Ectodermal cell (in vitro differentiated cells): Measurements from ENCODE around the gene PLA2G3.

Experiments used
- H3K27ac ChIP-seq: 2 replicates; pipeline ENCODE4 v1.7.0; 2013; ENCODE audit warnings: mild to moderate bottlenecking, low read depth, low read length; ENCODE audit not compliant: insufficient read depth, poor library complexity, severe bottlenecking
- H3K27me3 ChIP-seq: 2 replicates; pipeline ENCODE4 v1.7.0; 2013; ENCODE audit warnings: mild to moderate bottlenecking, low read length; ENCODE audit not compliant: insufficient read depth, control insufficient read depth, poor library complexity, severe bottlenecking
- H3K36me3 ChIP-seq: one replicate; pipeline ENCODE4 v1.7.0; 2013; ENCODE audit warnings: low read length; ENCODE audit not compliant: control insufficient read depth, insufficient read depth
- H3K4me1 ChIP-seq: one replicate; pipeline ENCODE4 v1.7.0; 2013; ENCODE audit warnings: low read length; ENCODE audit not compliant: control insufficient read depth, insufficient read depth
- H3K4me3 ChIP-seq: 2 replicates; pipeline ENCODE4 v1.7.0; 2013; ENCODE audit warnings: low read depth, low read length, control low read depth; ENCODE audit not compliant: insufficient read depth
- H3K9me3 ChIP-seq: 2 replicates; pipeline ENCODE4 v1.7.0; 2013; ENCODE audit warnings: mild to moderate bottlenecking, low read length, moderate library complexity; ENCODE audit not compliant: control insufficient read depth
- WGBS, 2 experiments: methylation state at CpG; one replicate each; pipeline ENCODE4 v1.1.7; 2013; ENCODE audit warnings: missing lambda C conversion rate in 2 of 2; 5-methylcytosine and 5-hydroxymethylcytosine counted together

PLA2G3 gene

GRCh38 chr22:31088233-31088986 is 51.9 kb downstream of the PLA2G3 start:
- Histone ChIP-seq H3K36me3 (no peaks in the 10 kb centered on the region), H3K9me3 (no peaks in the 10 kb centered on the region), H3K27me3 (no peaks in the 10 kb centered on the region), H3K4me1 (peaks cover 6% of the 10 kb centered on the region), H3K4me3 (no peak overlapping the region), H3K27ac (no peak overlapping the region)
- 95 to 96% methylated on average over 26 of the region's 26 CpGs for WGBS, 2 experiments

- H3K4me3 ChIP-seq, result no peak overlapping the region
- H3K27me3 ChIP-seq, result no peaks in the 10 kb centered on the region
- no peaks in the 10 kb centered on the region for H3K9me3 ChIP-seq
- H3K4me1 ChIP-seq, result peaks cover 6% of the 10 kb centered on the region
- H3K27ac ChIP-seq, result no peak overlapping the region
- WGBS, 2 experiments, result 95 to 96% methylated on average over 21 of the region's 21 CpGs
- H3K36me3 ChIP-seq, result no peaks in the 10 kb centered on the region
Observed at GRCh38 chr22:31087744-31088215, 52.5 kb downstream of the PLA2G3 start.

- whole genome bisulfite sequencing, 2 experiments, result 87 to 93% methylated on average over 8 of the region's 8 CpGs
- Histone ChIP-seq H3K9me3 (no peaks in the 10 kb centered on the region), H3K27me3 (peaks cover 7% of the 10 kb centered on the region), H3K4me1 (peaks cover 13% of the 10 kb centered on the region), H3K36me3 (no peaks in the 10 kb centered on the region), H3K27ac (no peak overlapping the region), H3K4me3 (no peak overlapping the region)
Observed at GRCh38 chr22:31086703-31087330, 53.5 kb downstream of the PLA2G3 start.

- Histone ChIP-seq H3K4me3 (no peak overlapping the region), H3K4me1 (peaks cover 14% of the 10 kb centered on the region), H3K27me3 (peaks cover 9% of the 10 kb centered on the region), H3K9me3 (no peaks in the 10 kb centered on the region), H3K36me3 (no peaks in the 10 kb centered on the region), H3K27ac (no peak overlapping the region)
- WGBS, 2 experiments, result 94 to 95% methylated on average over 3 of the region's 3 CpGs
Observed at GRCh38 chr22:31085928-31086327, 54.4 kb downstream of the PLA2G3 start.

- peak overlapping the region; percentile 57 for H3K4me3 ChIP-seq
- peak overlapping the region; percentile 64 for H3K27ac ChIP-seq
Observed at GRCh38 chr22:31085493-31085824, 54.8 kb downstream of the PLA2G3 start.

GRCh38 chr22:31084811-31085492 is 55.4 kb downstream of the PLA2G3 start:
- Histone ChIP-seq H3K36me3 (no peaks in the 10 kb centered on the region), H3K4me1 (peaks cover 14% of the 10 kb centered on the region), H3K27me3 (peaks cover 9% of the 10 kb centered on the region), H3K27ac (peak overlapping the region; percentile 64), H3K9me3 (no peaks in the 10 kb centered on the region), H3K4me3 (peak overlapping the region; percentile 57)
- 1% methylated on average over 69 of the region's 69 CpGs for WGBS, 2 experiments

More at GRCh38 chr22:31085493-31085824, 54.8 kb downstream of the PLA2G3 start:
- Histone ChIP-seq H3K4me1 (peaks cover 14% of the 10 kb centered on the region), H3K27me3 (peaks cover 9% of the 10 kb centered on the region), H3K36me3 (no peaks in the 10 kb centered on the region), H3K9me3 (no peaks in the 10 kb centered on the region)
- 8 to 13% methylated on average over 13 of the region's 13 CpGs for WGBS, 2 experiments
